Uterus (tissue), 4 donors: ENCODE data around the gene ISOC2. TPM values are rescaled to one million over a fixed set of nuclear protein-coding genes. Genes with fewer than 3 reads are reported as not detected.

Experiments
- DNase-seq, 2 donors: peaks; one replicate each; pipeline ENCODE4 v3.0.0-alpha.2; 2019 to 2020
- H3K27ac ChIP-seq, 2 donors: fragments of 200-600 bp; sonication (generic); 1 replicate in 1 of 2; 2 replicates in 1 of 2; pipeline ENCODE4 v1.5.1; 2016 to 2018
- H3K27me3 ChIP-seq, 2 donors: fragments of 200-600 bp; sonication (generic); one replicate each; pipeline ENCODE4 v1.5.1; 2018 to 2019; ENCODE audit warnings: control low read depth in 1 of 2
- H3K36me3 ChIP-seq, 2 donors: fragments of 200-600 bp; sonication (generic); one replicate each; pipeline ENCODE4 v1.5.1; 2019; ENCODE audit warnings: control low read depth in 1 of 2
- H3K4me1 ChIP-seq, 2 donors: fragments of 200-600 bp; sonication (generic); one replicate each; pipeline ENCODE4 v1.5.1; 2018 to 2019; ENCODE audit warnings: control low read depth in 1 of 2
- H3K4me3 ChIP-seq, 2 donors: fragments of 200-600 bp; sonication (generic); 1 replicate in 1 of 2; 2 replicates in 1 of 2; pipeline ENCODE4 v1.5.1; 2018 to 2019; ENCODE audit warnings: mild to moderate bottlenecking in 1 of 2
- H3K9me3 ChIP-seq, 2 donors: fragments of 200-600 bp; sonication (generic); one replicate each; pipeline ENCODE4 v1.5.1; 2019; ENCODE audit warnings: control low read depth in 1 of 2
- CTCF ChIP-seq, 4 experiments: fragments of 200-600 bp in 2 of 4; fragments of 450-650 bp in 2 of 4; sonication (generic) in 2 of 4; IDR thresholded peaks; one replicate each; pipeline ENCODE4 v1.5.1; 2016 to 2019; ENCODE audit warnings: antibody characterized with exemption in 4 of 4, mild to moderate bottlenecking in 2 of 4, moderate library complexity in 1 of 4
- POLR2A ChIP-seq, 2 donors: fragments of 450-650 bp; IDR thresholded peaks; one replicate each; pipeline ENCODE4 v1.6.1; 2016; ENCODE audit warnings: antibody characterized with exemption in 2 of 2, mild to moderate bottlenecking in 1 of 2, moderate library complexity in 1 of 2
- intact Hi-C: fragments of 100-400 bp; cut with DNase I; formaldehyde crosslinking; loops from one replicate; pipeline ENCODE4 v1.15.1; 2023; ENCODE audit warnings: low total_unique reads
- total RNA-seq, 4 donors: library from RNA; depleted of rRNA in 3 of 4; stranded (reverse); fragments of >200 nt in 3 of 4; gene quantifications; one replicate each; pipeline versions ENCODE4 v1.1.0 to v1.2.4, GENCODE V29; 2014 to 2023
- donor health status: DM: yes; HTN: yes; CAD: no.

The ISOC2 gene
- total RNA-seq, 4 donors from 2014 or later, result 1.2 to 78.6 (median 23.8) TPM

DNA sequence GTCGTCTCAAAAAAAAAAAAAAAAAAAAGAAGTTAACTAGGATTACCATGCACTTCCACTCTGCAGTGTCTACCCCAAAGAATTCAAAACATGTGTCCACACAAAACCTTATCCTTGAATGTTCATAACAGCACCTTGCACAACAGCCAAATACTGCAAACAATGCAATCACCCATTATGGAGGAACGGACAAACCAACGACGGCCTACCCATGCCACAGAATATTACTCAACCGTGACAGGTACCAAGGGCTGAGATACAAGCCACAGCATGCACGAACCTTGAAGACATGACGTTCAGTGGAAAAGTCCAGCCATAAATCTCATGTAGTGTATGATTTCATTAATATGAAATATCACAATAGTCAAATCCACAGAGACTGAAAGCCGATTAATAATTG is 15.4 kb downstream of the ISOC2 start:
- H3K4me1 ChIP-seq, result peaks cover 0 to 2% of the 10 kb centered on the region in 2 donors
- no peak for DNase-seq
- H3K9me3 ChIP-seq, result no peaks in the 10 kb centered on the region
- peaks cover 9 to 43% of the 10 kb centered on the region in 2 donors for H3K27me3 ChIP-seq
- H3K4me3 ChIP-seq, result no peak overlapping the region
- no peak overlapping the region for H3K27ac ChIP-seq
- intact Hi-C loops, result no loop called here
- TF ChIP-seq CTCF (IDR thresholded peaks at IDR 0.05) (no peak), POLR2A (IDR thresholded peaks at IDR 0.05) (no peak)
- no peaks in the 10 kb centered on the region for H3K36me3 ChIP-seq

DNA sequence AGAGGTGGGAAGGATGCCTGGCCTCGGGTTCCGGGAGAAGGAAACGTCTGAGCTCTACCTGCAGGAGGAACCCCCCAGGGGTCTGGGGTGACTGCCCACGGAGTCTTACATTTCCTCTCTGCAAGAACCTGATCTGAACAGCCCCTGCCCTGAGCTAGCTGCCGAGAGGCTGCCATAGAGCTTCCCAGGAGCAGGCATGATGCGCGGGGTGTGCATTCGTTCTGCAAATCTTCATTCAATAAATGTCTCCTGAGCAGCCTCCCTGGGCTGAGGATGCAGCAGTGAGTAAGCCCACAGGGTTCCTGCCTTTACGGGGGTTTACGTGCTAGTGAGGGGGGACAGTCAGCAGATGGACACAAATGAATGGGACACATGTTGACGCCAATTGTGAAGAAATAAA is 16.8 kb downstream of the ISOC2 start:
- intact Hi-C loops, result no loop called here
- no peaks in the 10 kb centered on the region for H3K36me3 ChIP-seq
- H3K4me1 ChIP-seq, result no peaks in the 10 kb centered on the region
- H3K27ac ChIP-seq, result no peak overlapping the region
- no peak for DNase-seq
- H3K4me3 ChIP-seq, result no peak overlapping the region
- no peaks in the 10 kb centered on the region for H3K9me3 ChIP-seq
- TF ChIP-seq POLR2A (IDR thresholded peaks at IDR 0.05), result no peak
- TF ChIP-seq CTCF (IDR thresholded peaks at IDR 0.05), result no peak
- peaks cover 14 to 47% of the 10 kb centered on the region in 2 donors for H3K27me3 ChIP-seq

- H3K27ac ChIP-seq, result no peak overlapping the region
- H3K9me3 ChIP-seq, result no peaks in the 10 kb centered on the region
- H3K27me3 ChIP-seq, result peaks cover 12 to 41% of the 10 kb centered on the region in 2 donors
- H3K36me3 ChIP-seq, result no peaks in the 10 kb centered on the region
- H3K4me1 ChIP-seq, result no peaks in the 10 kb centered on the region
- TF ChIP-seq CTCF (IDR thresholded peaks at IDR 0.05), result no peak
- TF ChIP-seq POLR2A (IDR thresholded peaks at IDR 0.05), result no peak
- H3K4me3 ChIP-seq, result no peak overlapping the region
- intact Hi-C loops, result no loop called here
- no peak for DNase-seq
Observed at GRCh38 chr19:55443824-55444480, 17.5 kb downstream of the ISOC2 start.

DNA sequence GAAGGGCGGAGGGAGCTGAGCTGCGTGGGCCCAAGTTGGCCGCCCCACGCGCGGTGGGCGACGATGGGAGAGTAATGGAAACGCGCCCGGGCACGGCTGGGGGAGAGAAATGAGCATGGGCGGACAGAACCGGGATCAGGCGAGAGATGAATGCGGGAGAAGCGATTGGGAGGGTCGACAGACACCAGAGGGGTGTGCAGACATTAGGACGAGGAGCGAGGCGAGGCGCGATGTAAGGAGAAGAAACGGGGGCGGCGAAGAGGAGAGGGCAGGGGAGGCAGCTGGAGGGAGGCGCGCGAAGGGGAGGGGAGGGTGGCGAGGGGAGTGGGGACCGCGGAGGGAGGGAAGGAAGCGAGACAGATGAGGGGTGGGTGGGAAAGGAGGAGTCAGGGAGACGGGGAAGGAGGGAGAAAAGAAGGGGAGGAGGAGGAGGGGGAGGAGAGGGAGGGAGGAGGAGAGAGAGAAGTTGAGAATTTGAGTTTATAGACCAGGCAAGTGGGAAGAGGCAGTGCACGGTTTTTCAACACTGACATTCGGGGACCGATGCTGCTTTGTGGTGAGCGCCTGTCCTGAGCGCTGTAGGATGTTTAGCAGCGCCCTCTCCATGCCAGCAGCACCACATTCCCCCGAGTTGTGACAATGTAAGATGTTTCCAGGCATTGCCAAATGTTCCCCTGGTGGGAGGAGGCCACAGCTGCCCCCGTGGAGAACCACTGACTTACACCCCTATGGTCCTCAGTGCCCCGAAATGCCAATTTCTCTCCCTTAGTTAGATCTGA is 18.2 kb downstream of the ISOC2 start, which contains the start of gene SHISA7:
TSS of gene SHISA7 (minus strand) at position 256 of the 779 bp plus-strand sequence. CDS start 437 bp downstream, outside the sequence.
- DNase-seq, result no peak
- Histone ChIP-seq H3K4me3 (no peak within 1 kb of the TSS), H3K27ac (no peak within 1 kb of the TSS), H3K27me3 (peaks cover 15 to 44% of the 10 kb centered on the region in 2 donors), H3K36me3 (no peaks in the 10 kb centered on the region), H3K9me3 (no peaks in the 10 kb centered on the region), H3K4me1 (no peaks in the 10 kb centered on the region)
- TF ChIP-seq CTCF (IDR thresholded peaks at IDR 0.05), result no peak
- intact Hi-C loops, result no loop called here

GRCh38 chr19:55442372-55442961 is 19.0 kb downstream of the ISOC2 start:
- Histone ChIP-seq H3K9me3 (no peaks in the 10 kb centered on the region), H3K4me1 (no peaks in the 10 kb centered on the region), H3K4me3 (no peak overlapping the region), H3K27ac (no peak overlapping the region), H3K36me3 (no peaks in the 10 kb centered on the region), H3K27me3 (peaks cover 17 to 49% of the 10 kb centered on the region in 2 donors)
- TF ChIP-seq POLR2A (IDR thresholded peaks at IDR 0.05) (no peak), CTCF (IDR thresholded peaks at IDR 0.05) (no peak)
- DNase-seq, result no peak
- intact Hi-C loops, result no loop called here
